OCI-LY3 (cell line): ENCODE results near the gene PPP6R1.
A peak's percentile ranks its signal among the peaks of the same experiment; 100 is the strongest.

ENCODE experiments used
- H2AFZ ChIP-seq: fragments of 200-600, 300-600 bp; shearing (Covaris generic); 2 replicates; pipeline ENCODE4 v1.6.0; 2014; ENCODE audit warnings: antibody characterized with exemption, low read depth, low read length
- H3K27ac ChIP-seq: fragments of 200-600, 300-600 bp; sonication (generic); 2 replicates; pipeline ENCODE4 v1.5.1; 2014; ENCODE audit warnings: mild to moderate bottlenecking, low read length, moderate library complexity, mixed read lengths
- H3K27me3 ChIP-seq: fragments of 200-600, 300-600 bp; sonication (generic); 2 replicates; pipeline ENCODE4 v1.6.1; 2014; ENCODE audit warnings: low read depth, low read length, mixed read lengths
- H3K36me3 ChIP-seq: fragments of 200-600, 300-600 bp; sonication (generic); replicated peaks from 2 replicates; pipeline ENCODE3; 2014; ENCODE audit warnings: low read depth, low read length, mixed read lengths
- H3K4me1 ChIP-seq: fragments of 300-600, 200-600 bp; sonication (generic); 2 replicates; pipeline ENCODE4 v1.6.1; 2014; ENCODE audit warnings: low read length, mixed read lengths
- H3K4me2 ChIP-seq: fragments of 200-600, 300-600 bp; sonication (generic); 2 replicates; pipeline ENCODE4 v1.6.1; 2014; ENCODE audit warnings: low read length, mixed read lengths
- H3K4me3 ChIP-seq: fragments of 300-600, 200-600 bp; sonication (generic); 2 replicates; pipeline ENCODE4 v1.5.1; 2014; ENCODE audit warnings: antibody characterized with exemption, mild to moderate bottlenecking, low read length, moderate library complexity
- H3K79me2 ChIP-seq: fragments of 300-600, 200-600 bp; shearing (Covaris generic); 2 replicates; pipeline ENCODE4 v1.6.1; 2014; ENCODE audit warnings: mild to moderate bottlenecking, low read length, mixed read lengths
- H3K9ac ChIP-seq: fragments of 300-600, 200-600 bp; shearing (Covaris generic); 2 replicates; pipeline ENCODE4 v1.6.0; 2014; ENCODE audit warnings: mild to moderate bottlenecking, low read length, moderate library complexity
- H3K9me3 ChIP-seq: fragments of 200-600, 300-600 bp; shearing (Covaris generic); 2 replicates; pipeline ENCODE4 v1.6.1; 2014; ENCODE audit warnings: low read length, mixed read lengths; ENCODE audit not compliant: insufficient read depth
- H4K20me1 ChIP-seq: fragments of 200-600, 300-600 bp; sonication (generic); 2 replicates; pipeline ENCODE4 v1.6.1; 2016; ENCODE audit warnings: low read length, mixed read lengths; ENCODE audit not compliant: insufficient read depth
- CTCF ChIP-seq: fragments of 200-600, 300-600 bp; sonication (generic); IDR thresholded peaks from 2 replicates; pipeline ENCODE4 v1.5.1; 2014; ENCODE audit warnings: antibody characterized with exemption, low read length, low read depth
- EZH2phosphoT487 ChIP-seq: fragments of 200-600 bp; shearing (Covaris generic); IDR thresholded peaks from 2 replicates; pipeline ENCODE4 v1.6.1; 2018; ENCODE audit warnings: antibody characterized with exemption, mixed run types, low read depth

PPP6R1 gene

GRCh38 chr19:55258828-55259539 is at the start of gene PPP6R1:
TSS of gene PPP6R1 (minus strand) at chr19:55259017. CDS start at chr19:55247103, 11,914 bp downstream.
- TF ChIP-seq EZH2phosphoT487 (no peak), CTCF (no peak)
- peaks cover 35% of the 10 kb centered on the region for H3K36me3 ChIP-seq
- H3K4me1 ChIP-seq = peaks cover 28% of the 10 kb centered on the region
- peak within 1 kb of the TSS; percentile 99 for H3K9ac ChIP-seq
- peak within 1 kb of the TSS; percentile 97 for H3K4me3 ChIP-seq
- peaks cover 25% of the 10 kb centered on the region for H4K20me1 ChIP-seq
- peak within 1 kb of the TSS; percentile 37; the same call in 1 of the 2 replicates for H2AFZ ChIP-seq
- H3K4me2 ChIP-seq = peak within 1 kb of the TSS; percentile 100
- no peaks in the 10 kb centered on the region for H3K27me3 ChIP-seq
- H3K27ac ChIP-seq = peak within 1 kb of the TSS; percentile 99
- no peaks in the 10 kb centered on the region for H3K9me3 ChIP-seq
- H3K79me2 ChIP-seq = peaks cover 57% of the 10 kb centered on the region

- H3K27me3 ChIP-seq = no peaks in the 10 kb centered on the region
- H3K9me3 ChIP-seq = no peaks in the 10 kb centered on the region
- H2AFZ ChIP-seq = no peak overlapping the region
- H3K4me2 ChIP-seq = no peak overlapping the region
- no peak overlapping the region for H3K9ac ChIP-seq
- no peak overlapping the region for H3K27ac ChIP-seq
- TF ChIP-seq EZH2phosphoT487 (no peak), CTCF (no peak)
- H4K20me1 ChIP-seq = no peaks in the 10 kb centered on the region
- H3K4me1 ChIP-seq = no peaks in the 10 kb centered on the region
- H3K79me2 ChIP-seq = no peaks in the 10 kb centered on the region
- H3K36me3 ChIP-seq = no peaks in the 10 kb centered on the region
- no peak overlapping the region for H3K4me3 ChIP-seq
These were observed 49.5 kb upstream of the PPP6R1 start for GRCh38 chr19:55308281-55308680.

GRCh38 chr19:55306712-55307111 is 47.9 kb upstream of the PPP6R1 start:
- Histone ChIP-seq H3K36me3 (no peaks in the 10 kb centered on the region), H4K20me1 (no peaks in the 10 kb centered on the region), H2AFZ (no peak overlapping the region), H3K4me3 (no peak overlapping the region), H3K9me3 (no peaks in the 10 kb centered on the region), H3K4me2 (no peak overlapping the region), H3K79me2 (no peaks in the 10 kb centered on the region), H3K27ac (no peak overlapping the region), H3K4me1 (0 out of 2 replicates have a peak, but pooled peaks cover 4% of the 10 kb centered on the region), H3K27me3 (no peaks in the 10 kb centered on the region), H3K9ac (no peak overlapping the region)
- TF ChIP-seq CTCF (no peak), EZH2phosphoT487 (no peak)

- Histone ChIP-seq H2AFZ (no peak overlapping the region), H3K4me1 (peaks cover 9% of the 10 kb centered on the region; the same call in 1 of the 2 replicates), H3K27ac (no peak overlapping the region), H3K9me3 (no peaks in the 10 kb centered on the region), H3K4me3 (no peak overlapping the region), H3K36me3 (no peaks in the 10 kb centered on the region), H3K79me2 (no peaks in the 10 kb centered on the region), H3K9ac (no peak overlapping the region), H4K20me1 (no peaks in the 10 kb centered on the region), H3K27me3 (no peaks in the 10 kb centered on the region), H3K4me2 (no peak overlapping the region)
- TF ChIP-seq CTCF (no peak), EZH2phosphoT487 (no peak)
These were observed 47.3 kb upstream of the PPP6R1 start for GRCh38 chr19:55305983-55306562.
